ENCODE measurements around the gene LRRTM4. TPM values are rescaled to one million over a fixed set of nuclear protein-coding genes. Genes with fewer than 3 reads are reported as not detected.

LRRTM4 gene
- total RNA-seq, 1 experiment from 2014 or later = 9.4 TPM

DNA sequence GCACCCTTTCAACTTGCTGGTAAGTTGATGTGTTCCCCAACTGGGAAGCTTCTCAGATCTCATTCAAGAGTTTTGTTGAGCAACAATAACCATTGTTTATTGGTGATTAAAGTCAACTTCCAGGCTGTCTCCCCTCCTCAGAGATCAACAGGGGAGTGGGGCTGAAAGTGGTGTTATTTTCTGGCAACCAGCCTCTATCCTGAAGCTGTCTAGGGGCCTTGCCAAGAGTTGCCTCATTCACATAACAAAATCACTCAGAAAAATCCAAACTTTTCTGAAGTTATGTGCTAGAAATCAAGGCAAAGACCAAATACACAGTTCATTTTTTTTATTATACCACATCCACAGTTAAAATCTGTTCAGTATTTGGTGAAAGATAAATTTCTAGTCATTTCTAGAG lies 788.4 kb downstream of the LRRTM4 start (continued):
- TF ChIP-seq, protein P1, sequence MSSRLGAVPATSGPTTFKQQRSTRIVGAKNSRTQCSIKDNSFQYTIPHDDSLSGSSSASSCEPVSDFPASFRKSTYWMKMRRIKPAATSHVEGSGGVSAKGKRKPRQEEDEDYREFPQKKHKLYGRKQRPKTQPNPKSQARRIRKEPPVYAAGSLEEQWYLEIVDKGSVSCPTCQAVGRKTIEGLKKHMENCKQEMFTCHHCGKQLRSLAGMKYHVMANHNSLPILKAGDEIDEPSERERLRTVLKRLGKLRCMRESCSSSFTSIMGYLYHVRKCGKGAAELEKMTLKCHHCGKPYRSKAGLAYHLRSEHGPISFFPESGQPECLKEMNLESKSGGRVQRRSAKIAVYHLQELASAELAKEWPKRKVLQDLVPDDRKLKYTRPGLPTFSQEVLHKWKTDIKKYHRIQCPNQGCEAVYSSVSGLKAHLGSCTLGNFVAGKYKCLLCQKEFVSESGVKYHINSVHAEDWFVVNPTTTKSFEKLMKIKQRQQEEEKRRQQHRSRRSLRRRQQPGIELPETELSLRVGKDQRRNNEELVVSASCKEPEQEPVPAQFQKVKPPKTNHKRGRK (CRISPR knock-in tag; IDR thresholded peaks at IDR 0.05; ENCODE audit: borderline replicate concordance) = no peak
- TF ChIP-seq, protein P2, sequence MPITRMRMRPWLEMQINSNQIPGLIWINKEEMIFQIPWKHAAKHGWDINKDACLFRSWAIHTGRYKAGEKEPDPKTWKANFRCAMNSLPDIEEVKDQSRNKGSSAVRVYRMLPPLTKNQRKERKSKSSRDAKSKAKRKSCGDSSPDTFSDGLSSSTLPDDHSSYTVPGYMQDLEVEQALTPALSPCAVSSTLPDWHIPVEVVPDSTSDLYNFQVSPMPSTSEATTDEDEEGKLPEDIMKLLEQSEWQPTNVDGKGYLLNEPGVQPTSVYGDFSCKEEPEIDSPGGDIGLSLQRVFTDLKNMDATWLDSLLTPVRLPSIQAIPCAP (CRISPR knock-in tag; IDR thresholded peaks at IDR 0.05) = no peak

DNA sequence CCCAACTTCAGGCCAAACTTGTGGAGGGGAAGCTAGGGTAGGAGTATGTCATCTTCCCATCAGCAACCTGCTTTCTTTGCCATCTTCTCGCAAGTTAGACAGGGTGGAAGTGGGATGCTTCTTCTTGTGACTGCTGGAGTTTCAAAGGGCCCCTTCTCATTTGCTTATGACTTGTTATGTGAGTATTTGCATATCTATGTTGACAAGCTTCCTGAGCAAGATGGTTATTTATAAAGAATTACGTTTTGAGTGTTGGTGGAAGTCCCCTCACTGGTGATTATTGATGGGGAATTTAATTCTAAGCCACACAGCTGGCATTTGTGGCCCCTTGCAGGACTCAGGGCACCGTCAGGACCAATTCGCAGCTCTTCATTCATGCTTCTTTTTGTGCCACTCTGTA lies 791.0 kb downstream of the LRRTM4 start:
- no peak overlapping the region for H3K27ac Mint-ChIP-seq
- CTCF ChIA-PET = no interaction called here
- no peak for ATAC-seq

DNA sequence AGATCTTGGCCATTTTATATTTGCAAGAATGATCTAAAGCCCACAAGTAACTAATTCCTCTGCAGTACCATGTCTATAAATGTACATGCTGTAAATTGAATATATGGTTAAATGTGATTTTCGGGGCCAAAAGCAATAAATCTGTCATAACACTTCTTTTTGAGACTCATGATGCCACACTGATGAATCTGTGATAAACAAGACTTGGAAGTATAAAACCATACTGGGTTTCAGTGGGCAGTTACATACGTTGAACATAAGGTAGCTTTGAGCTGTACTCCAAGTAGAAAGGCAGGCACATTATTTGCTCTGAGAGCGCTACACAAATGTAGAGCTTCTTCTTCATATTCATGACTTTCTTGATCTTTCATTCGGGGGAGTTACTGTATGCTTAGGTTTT lies 792.2 kb downstream of the LRRTM4 start:
- H3K27me3 Mint-ChIP-seq (ENCODE audit: low read depth) = no peaks in the 10 kb centered on the region
- DNase-seq (ENCODE audit: low spot score) = no peak
- no peak overlapping the region for H3K4me3 Mint-ChIP-seq
- H3K9me3 Mint-ChIP-seq = peaks cover 29% of the 10 kb centered on the region
- ATAC-seq = no peak
- peaks cover 18% of the 10 kb centered on the region for H3K36me3 Mint-ChIP-seq
- no peak overlapping the region for H3K27ac Mint-ChIP-seq
- H3K4me1 Mint-ChIP-seq = peaks cover 15% of the 10 kb centered on the region; the same call in 1 of the 2 replicates
- POLR2A ChIA-PET = no interaction called here
- CTCF ChIA-PET = no interaction called here
- TF ChIP-seq NR2C2 (CRISPR knock-in tag; IDR thresholded peaks at IDR 0.05) = no peak
- TF ChIP-seq, protein P3, sequence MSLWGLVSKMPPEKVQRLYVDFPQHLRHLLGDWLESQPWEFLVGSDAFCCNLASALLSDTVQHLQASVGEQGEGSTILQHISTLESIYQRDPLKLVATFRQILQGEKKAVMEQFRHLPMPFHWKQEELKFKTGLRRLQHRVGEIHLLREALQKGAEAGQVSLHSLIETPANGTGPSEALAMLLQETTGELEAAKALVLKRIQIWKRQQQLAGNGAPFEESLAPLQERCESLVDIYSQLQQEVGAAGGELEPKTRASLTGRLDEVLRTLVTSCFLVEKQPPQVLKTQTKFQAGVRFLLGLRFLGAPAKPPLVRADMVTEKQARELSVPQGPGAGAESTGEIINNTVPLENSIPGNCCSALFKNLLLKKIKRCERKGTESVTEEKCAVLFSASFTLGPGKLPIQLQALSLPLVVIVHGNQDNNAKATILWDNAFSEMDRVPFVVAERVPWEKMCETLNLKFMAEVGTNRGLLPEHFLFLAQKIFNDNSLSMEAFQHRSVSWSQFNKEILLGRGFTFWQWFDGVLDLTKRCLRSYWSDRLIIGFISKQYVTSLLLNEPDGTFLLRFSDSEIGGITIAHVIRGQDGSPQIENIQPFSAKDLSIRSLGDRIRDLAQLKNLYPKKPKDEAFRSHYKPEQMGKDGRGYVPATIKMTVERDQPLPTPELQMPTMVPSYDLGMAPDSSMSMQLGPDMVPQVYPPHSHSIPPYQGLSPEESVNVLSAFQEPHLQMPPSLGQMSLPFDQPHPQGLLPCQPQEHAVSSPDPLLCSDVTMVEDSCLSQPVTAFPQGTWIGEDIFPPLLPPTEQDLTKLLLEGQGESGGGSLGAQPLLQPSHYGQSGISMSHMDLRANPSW (CRISPR knock-in tag; conservative IDR thresholded peaks at IDR 0.05; ENCODE audit: low read depth) = no peak
- TF ChIP-seq TP53 (CRISPR knock-in tag; IDR thresholded peaks at IDR 0.05) = no peak
- TF ChIP-seq, protein P4, sequence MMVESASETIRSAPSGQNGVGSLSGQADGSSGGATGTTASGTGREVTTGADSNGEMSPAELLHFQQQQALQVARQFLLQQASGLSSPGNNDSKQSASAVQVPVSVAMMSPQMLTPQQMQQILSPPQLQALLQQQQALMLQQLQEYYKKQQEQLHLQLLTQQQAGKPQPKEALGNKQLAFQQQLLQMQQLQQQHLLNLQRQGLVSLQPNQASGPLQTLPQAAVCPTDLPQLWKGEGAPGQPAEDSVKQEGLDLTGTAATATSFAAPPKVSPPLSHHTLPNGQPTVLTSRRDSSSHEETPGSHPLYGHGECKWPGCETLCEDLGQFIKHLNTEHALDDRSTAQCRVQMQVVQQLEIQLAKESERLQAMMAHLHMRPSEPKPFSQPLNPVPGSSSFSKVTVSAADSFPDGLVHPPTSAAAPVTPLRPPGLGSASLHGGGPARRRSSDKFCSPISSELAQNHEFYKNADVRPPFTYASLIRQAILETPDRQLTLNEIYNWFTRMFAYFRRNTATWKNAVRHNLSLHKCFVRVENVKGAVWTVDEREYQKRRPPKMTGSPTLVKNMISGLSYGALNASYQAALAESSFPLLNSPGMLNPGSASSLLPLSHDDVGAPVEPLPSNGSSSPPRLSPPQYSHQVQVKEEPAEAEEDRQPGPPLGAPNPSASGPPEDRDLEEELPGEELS (CRISPR knock-in tag; IDR thresholded peaks at IDR 0.05) = no peak
- TF ChIP-seq FOXP1 (CRISPR knock-in tag; IDR thresholded peaks at IDR 0.05; ENCODE audit: borderline replicate concordance) = no peak
- TF ChIP-seq CREM (CRISPR knock-in tag; IDR thresholded peaks at IDR 0.05) = no peak
- no peak for TF ChIP-seq JAZF1 (CRISPR knock-in tag; IDR thresholded peaks at IDR 0.05)
- TF ChIP-seq NFE2L1 (CRISPR knock-in tag; IDR thresholded peaks at IDR 0.05) = no peak
- TF ChIP-seq, protein P5, sequence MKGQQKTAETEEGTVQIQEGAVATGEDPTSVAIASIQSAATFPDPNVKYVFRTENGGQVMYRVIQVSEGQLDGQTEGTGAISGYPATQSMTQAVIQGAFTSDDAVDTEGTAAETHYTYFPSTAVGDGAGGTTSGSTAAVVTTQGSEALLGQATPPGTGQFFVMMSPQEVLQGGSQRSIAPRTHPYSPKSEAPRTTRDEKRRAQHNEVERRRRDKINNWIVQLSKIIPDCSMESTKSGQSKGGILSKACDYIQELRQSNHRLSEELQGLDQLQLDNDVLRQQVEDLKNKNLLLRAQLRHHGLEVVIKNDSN (CRISPR knock-in tag; IDR thresholded peaks at IDR 0.05) = no peak
- TF ChIP-seq OVOL2 (CRISPR knock-in tag; IDR thresholded peaks at IDR 0.05; ENCODE audit: borderline replicate concordance) = no peak
- no peak for TF ChIP-seq JUN (CRISPR knock-in tag; IDR thresholded peaks at IDR 0.05)
- no peak for TF ChIP-seq TEAD1 (CRISPR knock-in tag; IDR thresholded peaks at IDR 0.05)
- TF ChIP-seq GTF2I (CRISPR knock-in tag; conservative IDR thresholded peaks at IDR 0.05) = no peak
- TF ChIP-seq, protein P6, sequence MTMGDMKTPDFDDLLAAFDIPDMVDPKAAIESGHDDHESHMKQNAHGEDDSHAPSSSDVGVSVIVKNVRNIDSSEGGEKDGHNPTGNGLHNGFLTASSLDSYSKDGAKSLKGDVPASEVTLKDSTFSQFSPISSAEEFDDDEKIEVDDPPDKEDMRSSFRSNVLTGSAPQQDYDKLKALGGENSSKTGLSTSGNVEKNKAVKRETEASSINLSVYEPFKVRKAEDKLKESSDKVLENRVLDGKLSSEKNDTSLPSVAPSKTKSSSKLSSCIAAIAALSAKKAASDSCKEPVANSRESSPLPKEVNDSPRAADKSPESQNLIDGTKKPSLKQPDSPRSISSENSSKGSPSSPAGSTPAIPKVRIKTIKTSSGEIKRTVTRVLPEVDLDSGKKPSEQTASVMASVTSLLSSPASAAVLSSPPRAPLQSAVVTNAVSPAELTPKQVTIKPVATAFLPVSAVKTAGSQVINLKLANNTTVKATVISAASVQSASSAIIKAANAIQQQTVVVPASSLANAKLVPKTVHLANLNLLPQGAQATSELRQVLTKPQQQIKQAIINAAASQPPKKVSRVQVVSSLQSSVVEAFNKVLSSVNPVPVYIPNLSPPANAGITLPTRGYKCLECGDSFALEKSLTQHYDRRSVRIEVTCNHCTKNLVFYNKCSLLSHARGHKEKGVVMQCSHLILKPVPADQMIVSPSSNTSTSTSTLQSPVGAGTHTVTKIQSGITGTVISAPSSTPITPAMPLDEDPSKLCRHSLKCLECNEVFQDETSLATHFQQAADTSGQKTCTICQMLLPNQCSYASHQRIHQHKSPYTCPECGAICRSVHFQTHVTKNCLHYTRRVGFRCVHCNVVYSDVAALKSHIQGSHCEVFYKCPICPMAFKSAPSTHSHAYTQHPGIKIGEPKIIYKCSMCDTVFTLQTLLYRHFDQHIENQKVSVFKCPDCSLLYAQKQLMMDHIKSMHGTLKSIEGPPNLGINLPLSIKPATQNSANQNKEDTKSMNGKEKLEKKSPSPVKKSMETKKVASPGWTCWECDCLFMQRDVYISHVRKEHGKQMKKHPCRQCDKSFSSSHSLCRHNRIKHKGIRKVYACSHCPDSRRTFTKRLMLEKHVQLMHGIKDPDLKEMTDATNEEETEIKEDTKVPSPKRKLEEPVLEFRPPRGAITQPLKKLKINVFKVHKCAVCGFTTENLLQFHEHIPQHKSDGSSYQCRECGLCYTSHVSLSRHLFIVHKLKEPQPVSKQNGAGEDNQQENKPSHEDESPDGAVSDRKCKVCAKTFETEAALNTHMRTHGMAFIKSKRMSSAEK (CRISPR knock-in tag; IDR thresholded peaks at IDR 0.05; ENCODE audit: borderline replicate concordance) = no peak

More for the DNA sequence above, 791.0 kb downstream of the LRRTM4 start:
- POLR2A ChIA-PET = interaction anchor here (0.7 kb wide), 1 partner anchor 461 kb away, joined by 13 read pairs; no protein-coding TSS in a partner anchor
- no peak for TF ChIP-seq ZNF317 (CRISPR knock-in tag; IDR thresholded peaks at IDR 0.05; ENCODE audit: borderline replicate concordance, low read depth)
- Mint-ChIP-seq H3K27me3 (ENCODE audit: low read depth) (no peaks in the 10 kb centered on the region), H3K9me3 (peaks cover 29% of the 10 kb centered on the region), H3K4me3 (no peak overlapping the region), H3K36me3 (peaks cover 18% of the 10 kb centered on the region), H3K4me1 (peaks cover 21% of the 10 kb centered on the region)
- no peak for DNase-seq (ENCODE audit: low spot score)

Measured in WTC11 (cell line).